HG03432 (cell line): ENCODE results near the gene ZBTB21.
"Not testable (repeated sequence)": the region's sequence is repeated elsewhere in the genome, so short reads cannot be mapped to it uniquely, and the experiment has no call there.

Experiments
- ATAC-seq: cut with Tn5 transposase; IDR thresholded peaks from one replicate; pipeline ENCODE4 v1.9.1; 2021; ENCODE audit warnings: mild to moderate bottlenecking, moderate library complexity; ENCODE audit not compliant: unreplicated experiment

Gene ZBTB21

GRCh38 chr21:41971891-41972290 is 38.3 kb downstream of the ZBTB21 start:
- ATAC-seq = no peak

- ATAC-seq = no peak
Measured at GRCh38 chr21:41970751-41971653, 39.2 kb downstream of the ZBTB21 start.

GRCh38 chr21:41970106-41970391 is 40.1 kb downstream of the ZBTB21 start:
- no peak for ATAC-seq

DNA sequence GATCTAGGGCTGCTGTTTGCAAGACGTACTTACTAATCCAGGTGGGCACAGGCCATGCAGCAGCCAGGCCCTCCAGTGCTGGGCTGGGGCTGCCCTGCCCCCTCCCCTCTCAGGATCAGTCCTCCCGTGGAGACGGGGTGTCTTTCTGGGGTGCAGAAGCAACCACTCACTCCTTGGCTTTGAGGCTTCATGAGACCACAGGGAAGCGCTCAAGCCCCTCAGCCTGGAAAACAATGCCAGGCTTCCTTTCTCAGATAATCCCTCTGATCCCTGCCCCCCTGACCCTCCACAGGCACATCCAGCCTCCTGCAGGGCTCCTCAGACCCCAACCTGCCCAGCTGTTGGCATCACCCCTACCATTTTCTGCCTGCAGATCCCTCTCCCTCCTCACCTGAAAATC is 42.5 kb downstream of the ZBTB21 start:
- ATAC-seq = no peak

GRCh38 chr21:41966872-41967621 is 43.1 kb downstream of the ZBTB21 start:
- no peak for ATAC-seq

DNA sequence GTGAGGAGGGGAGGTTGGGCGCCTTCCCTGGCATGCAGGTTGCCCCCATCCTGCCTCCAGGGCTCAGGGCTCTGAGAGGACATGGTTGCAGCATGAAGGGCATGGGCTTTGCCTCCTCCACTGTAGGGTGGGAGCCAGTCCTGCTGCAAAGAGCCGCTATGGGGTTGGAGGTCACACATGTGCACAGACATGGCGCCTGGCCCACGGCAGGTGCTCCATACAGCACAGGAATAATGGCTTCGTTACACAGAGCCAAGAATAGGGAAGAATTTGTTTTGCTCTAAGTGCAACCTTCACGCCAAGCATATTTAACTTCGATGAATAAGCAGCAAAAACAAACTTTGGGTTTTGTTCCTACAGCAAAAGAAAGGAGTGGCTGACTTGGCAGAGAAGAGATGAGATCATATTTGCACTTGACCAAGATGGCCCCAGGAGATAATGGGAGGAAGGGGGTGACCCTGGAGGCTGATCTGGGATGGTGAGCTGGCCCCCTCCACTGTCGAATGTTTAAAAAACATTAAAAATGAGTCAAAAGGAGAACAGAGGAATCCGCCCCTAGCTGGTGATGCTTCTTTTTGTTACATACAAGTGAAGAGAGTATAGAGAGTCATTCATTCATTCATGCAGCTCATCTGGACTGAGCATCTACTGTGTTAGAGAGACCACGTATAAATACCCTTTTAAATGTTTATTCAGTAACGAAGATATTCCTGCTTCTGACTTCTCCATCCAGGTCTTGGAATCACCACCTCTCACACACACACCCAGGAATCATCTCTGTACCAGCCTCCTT is 43.9 kb downstream of the ZBTB21 start:
- no peak for ATAC-seq

GRCh38 chr21:41965461-41966013 is 44.6 kb downstream of the ZBTB21 start:
- ATAC-seq = no peak

DNA sequence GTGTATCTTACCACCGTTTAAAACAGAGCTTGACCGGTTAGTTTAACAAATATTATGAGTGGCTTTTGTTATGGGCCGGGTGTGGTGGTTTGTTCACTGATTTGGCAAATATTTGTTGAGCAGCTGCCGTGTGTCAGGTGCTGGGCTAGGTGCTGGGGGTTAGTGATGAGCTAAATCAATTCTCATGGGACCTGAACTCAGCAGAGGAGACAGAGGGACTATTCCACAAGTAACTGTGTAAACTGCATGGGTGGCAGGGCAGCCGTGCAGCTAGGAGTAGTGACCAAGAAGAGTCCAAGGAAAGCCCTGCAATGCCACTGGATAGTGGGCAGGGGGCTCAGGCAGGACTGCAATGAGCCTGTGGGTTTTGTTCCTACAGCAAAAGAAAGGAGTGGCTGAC is 45.1 kb downstream of the ZBTB21 start:
- no peak for ATAC-seq

GRCh38 chr21:41964171-41964570 is 46.0 kb downstream of the ZBTB21 start:
- no peak for ATAC-seq

GRCh38 chr21:41962425-41962966 is 47.7 kb downstream of the ZBTB21 start:
- no peak for ATAC-seq

GRCh38 chr21:41961753-41962152 is 48.4 kb downstream of the ZBTB21 start:
- ATAC-seq = no peak

DNA sequence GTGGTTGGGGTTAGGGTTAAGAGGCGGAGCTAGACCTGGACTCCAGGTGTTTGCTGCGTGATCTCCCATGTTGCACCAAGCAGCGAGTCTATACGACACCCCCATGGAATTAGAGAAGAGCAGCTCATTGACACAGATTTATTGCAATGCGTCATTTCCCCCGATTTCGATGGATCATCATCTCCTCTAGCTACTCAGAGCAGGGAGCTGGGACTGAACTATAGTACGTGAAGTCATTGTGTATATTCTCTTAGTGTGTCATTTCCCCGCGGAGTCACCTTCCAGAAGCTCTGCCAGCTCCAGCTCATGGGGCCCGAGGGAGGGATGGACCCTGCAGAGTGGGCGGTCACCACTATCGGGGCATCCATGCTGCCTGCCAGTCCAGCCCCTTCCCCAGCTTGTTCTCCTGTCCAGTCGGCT is 48.9 kb downstream of the ZBTB21 start:
- no peak for ATAC-seq

GRCh38 chr21:41960386-41960785 is 49.8 kb downstream of the ZBTB21 start:
- ATAC-seq = no peak

DNA sequence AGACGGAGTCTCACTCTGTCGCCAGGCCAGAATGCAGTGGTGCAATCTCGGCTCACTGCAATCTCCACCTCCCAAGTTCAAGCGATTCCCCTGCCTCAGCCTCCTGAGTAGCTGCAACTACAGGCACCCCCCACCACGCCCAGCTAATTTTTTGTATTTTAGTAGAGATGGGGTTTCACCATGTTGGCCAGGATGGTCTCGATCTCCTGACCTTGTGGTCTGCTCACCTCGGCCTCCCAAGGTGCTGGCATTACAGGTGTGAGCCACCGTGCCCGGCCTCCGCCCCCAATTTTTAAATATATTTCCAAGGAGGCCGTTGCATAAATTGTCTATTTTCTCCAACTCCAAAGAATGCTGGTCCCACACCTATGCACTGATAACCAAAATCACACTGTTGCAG is 50.5 kb downstream of the ZBTB21 start:
- not testable (repeated sequence) for ATAC-seq

DNA sequence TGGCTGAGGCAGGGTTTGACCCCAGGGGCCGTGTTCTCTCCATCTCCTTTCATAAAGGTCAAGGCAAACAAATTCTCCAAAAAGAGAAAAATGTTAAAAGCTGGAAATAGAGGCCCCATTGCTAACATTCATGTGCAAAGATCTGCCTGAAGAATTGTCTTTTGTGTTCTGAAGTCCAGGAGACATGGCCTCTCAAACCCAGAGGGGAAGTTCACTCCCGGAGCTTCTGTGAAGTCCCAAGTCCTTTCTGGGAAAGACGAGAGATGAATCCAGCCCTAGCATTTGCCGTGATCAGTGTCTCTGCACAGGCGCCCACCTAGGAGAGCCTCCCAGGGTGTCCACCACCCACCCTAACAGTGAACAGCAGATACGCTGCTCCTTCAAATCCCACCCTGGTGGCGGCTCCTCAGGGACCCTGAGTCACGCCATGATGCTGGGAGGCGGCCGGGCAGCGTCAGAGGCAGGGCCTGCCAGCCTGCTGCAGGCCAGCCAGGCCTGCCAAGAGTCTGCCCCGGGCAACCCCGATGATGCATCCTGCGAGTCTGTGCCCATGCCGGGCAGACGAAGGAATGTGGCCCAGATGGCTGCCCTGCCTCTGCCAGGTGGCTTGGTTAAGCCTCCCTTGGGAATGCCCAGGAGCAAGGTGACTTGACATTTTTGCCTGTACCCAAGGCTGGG is 51.1 kb downstream of the ZBTB21 start:
- ATAC-seq = no peak

GRCh38 chr21:41957991-41958766 is 52.0 kb downstream of the ZBTB21 start:
- no peak for ATAC-seq

DNA sequence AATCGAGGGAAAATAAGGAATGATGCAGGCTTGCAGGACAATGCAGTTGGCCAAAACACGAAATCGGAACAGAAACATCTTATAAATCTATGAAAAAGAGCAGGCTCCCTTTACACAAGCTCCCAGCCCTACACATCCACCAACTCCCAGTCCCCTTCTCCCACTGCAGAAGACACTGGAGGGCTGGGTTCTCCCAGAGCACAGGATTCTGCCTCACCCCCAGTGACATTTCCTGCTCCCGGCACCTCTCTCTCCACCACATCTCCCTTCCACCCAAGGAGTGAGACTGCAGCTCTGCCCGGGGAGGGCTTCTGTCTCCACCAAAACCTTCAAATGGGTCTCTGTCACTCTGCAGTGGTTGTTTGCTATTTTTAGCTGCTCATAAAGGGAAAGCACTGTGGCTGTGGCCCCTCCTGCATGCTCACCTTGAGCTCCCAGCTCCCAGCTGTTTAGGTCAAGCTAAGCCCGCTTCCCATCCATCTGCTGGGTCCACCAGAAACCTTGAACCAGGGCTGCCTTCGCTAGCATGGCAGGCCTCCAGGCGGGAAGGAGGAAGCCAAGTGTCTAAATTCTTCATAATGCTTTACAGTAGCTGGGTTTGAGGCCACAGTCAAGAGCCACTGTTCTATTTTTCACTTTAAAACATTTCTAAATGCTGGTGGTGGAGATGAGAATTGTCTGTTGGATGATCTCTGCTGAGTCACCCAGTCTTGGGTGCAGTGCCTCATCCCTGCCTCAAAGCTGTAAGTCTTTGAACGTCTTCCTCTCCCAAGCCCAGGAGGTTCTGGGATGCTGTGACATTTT is 53.0 kb downstream of the ZBTB21 start:
- no peak for ATAC-seq

DNA sequence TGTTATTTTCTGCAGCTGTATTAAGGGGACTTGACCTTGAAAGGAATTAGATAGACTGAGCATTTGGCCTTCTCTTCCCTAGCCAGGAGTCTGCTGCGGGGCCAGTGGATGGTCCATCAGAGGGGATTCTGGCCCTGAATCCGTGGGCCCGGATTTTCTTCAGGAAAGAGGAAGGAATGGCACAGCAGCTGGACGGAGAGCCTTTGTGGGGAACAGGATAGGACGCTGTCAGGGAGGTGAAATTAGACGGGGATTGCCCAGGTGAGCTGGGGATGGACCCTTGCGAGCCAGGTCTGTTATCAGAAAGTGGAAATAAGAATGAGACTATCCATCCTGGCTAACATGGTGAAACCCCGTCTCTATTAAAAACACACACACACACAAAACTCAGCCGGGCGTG is 54.6 kb downstream of the ZBTB21 start:
- no peak for ATAC-seq
